Effector memory CD4-positive, alpha-beta T cell (primary cell): ENCODE results near the gene LCK.
"Not testable (repeated sequence)": the region's sequence is repeated elsewhere in the genome, so short reads cannot be mapped to it uniquely, and the experiment has no call there.

Experiments used
- DNase-seq, 3 donors: peaks; one replicate each; pipeline ENCODE4 v3.0.0-alpha.2; 2020
- H3K27ac ChIP-seq: 2 replicates; pipeline ENCODE4 v1.7.0; 2013; ENCODE audit warnings: mild to moderate bottlenecking, low read length, moderate library complexity; ENCODE audit not compliant: insufficient read depth, poor library complexity, severe bottlenecking
- H3K27me3 ChIP-seq: replicated peaks from 2 replicates; pipeline ENCODE4 v1.7.0; 2013; ENCODE audit warnings: mild to moderate bottlenecking, low read length; ENCODE audit not compliant: insufficient read depth, control insufficient read depth, poor library complexity, severe bottlenecking
- H3K36me3 ChIP-seq: 2 replicates; pipeline ENCODE4 v1.7.0; 2013; ENCODE audit warnings: mild to moderate bottlenecking, low read length, moderate library complexity; ENCODE audit not compliant: control insufficient read depth, insufficient read depth
- H3K4me1 ChIP-seq: 2 replicates; pipeline ENCODE4 v1.7.0; 2013; ENCODE audit warnings: low read length, mild to moderate bottlenecking; ENCODE audit not compliant: control insufficient read depth, insufficient read depth, poor library complexity, severe bottlenecking
- H3K4me3 ChIP-seq: 2 replicates; pipeline ENCODE4 v1.7.0; 2013; ENCODE audit warnings: low read length, low read depth, mild to moderate bottlenecking; ENCODE audit not compliant: insufficient read depth, poor library complexity, severe bottlenecking
- H3K9me3 ChIP-seq: 2 replicates; pipeline ENCODE4 v1.7.0; 2013; ENCODE audit warnings: mild to moderate bottlenecking, low read length, moderate library complexity; ENCODE audit not compliant: control insufficient read depth

The LCK gene

GRCh38 chr1:32291708-32292538, 40.9 kb downstream of the LCK start, which contains the start of gene HDAC1:
Gene HDAC1 (plus strand): TSS chr1:32292083. CDS start chr1:32292170, 87 bp downstream.
- Histone ChIP-seq H3K27me3 (no peaks in the 10 kb centered on the region), H3K4me1 (peaks cover 23% of the 10 kb centered on the region), H3K27ac (peak within 1 kb of the TSS; percentile 83), H3K36me3 (no peaks in the 10 kb centered on the region), H3K4me3 (peak within 1 kb of the TSS; percentile 73), H3K9me3 (no peaks in the 10 kb centered on the region)
- DNase-seq = peak; percentile 96 to 97 (median 96)

GRCh38 chr1:32298211-32298610, 47.1 kb downstream of the LCK start:
- not testable (repeated sequence) for DNase-seq, H3K9me3 ChIP-seq, H3K27me3 ChIP-seq, H3K4me1 ChIP-seq, H3K27ac ChIP-seq, H3K4me3 ChIP-seq
- peaks cover 15% of the 10 kb centered on the region for H3K36me3 ChIP-seq

- no peak overlapping the region for H3K27ac ChIP-seq
- no peaks in the 10 kb centered on the region for H3K9me3 ChIP-seq
- no peaks in the 10 kb centered on the region for H3K27me3 ChIP-seq
- peaks cover 3% of the 10 kb centered on the region for H3K4me1 ChIP-seq
- H3K36me3 ChIP-seq = peaks cover 26% of the 10 kb centered on the region
- DNase-seq = no peak
- H3K4me3 ChIP-seq = no peak overlapping the region
These were observed 48.3 kb downstream of the LCK start for GRCh38 chr1:32299327-32299726.

GRCh38 chr1:32303358-32303757, 52.3 kb downstream of the LCK start:
- Histone ChIP-seq H3K27me3 (no peaks in the 10 kb centered on the region), H3K4me1 (no peaks in the 10 kb centered on the region), H3K27ac (no peak overlapping the region), H3K9me3 (no peaks in the 10 kb centered on the region), H3K4me3 (no peak overlapping the region), H3K36me3 (peaks cover 27% of the 10 kb centered on the region)
- no peak for DNase-seq

GRCh38 chr1:32303997-32304622, 53.0 kb downstream of the LCK start:
- Histone ChIP-seq H3K27ac (no peak overlapping the region), H3K27me3 (no peaks in the 10 kb centered on the region), H3K4me1 (peaks cover 4% of the 10 kb centered on the region), H3K4me3 (no peak overlapping the region), H3K36me3 (peaks cover 27% of the 10 kb centered on the region), H3K9me3 (no peaks in the 10 kb centered on the region)
- no peak for DNase-seq

GRCh38 chr1:32305310-32305709, 54.2 kb downstream of the LCK start:
- DNase-seq = no peak
- Histone ChIP-seq H3K9me3 (no peaks in the 10 kb centered on the region), H3K4me1 (peaks cover 5% of the 10 kb centered on the region), H3K27ac (no peak overlapping the region), H3K27me3 (no peaks in the 10 kb centered on the region), H3K36me3 (peaks cover 27% of the 10 kb centered on the region), H3K4me3 (no peak overlapping the region)

GRCh38 chr1:32307324-32307723, 56.3 kb downstream of the LCK start:
- Histone ChIP-seq H3K27ac (no peak overlapping the region), H3K4me1 (peaks cover 5% of the 10 kb centered on the region), H3K4me3 (no peak overlapping the region), H3K36me3 (peaks cover 23% of the 10 kb centered on the region), H3K9me3 (no peaks in the 10 kb centered on the region), H3K27me3 (no peaks in the 10 kb centered on the region)
- no peak for DNase-seq

GRCh38 chr1:32309960-32310359, 58.9 kb downstream of the LCK start:
- no peaks in the 10 kb centered on the region for H3K9me3 ChIP-seq
- H3K4me3 ChIP-seq = no peak overlapping the region
- H3K27ac ChIP-seq = no peak overlapping the region
- H3K27me3 ChIP-seq = no peaks in the 10 kb centered on the region
- peaks cover 5% of the 10 kb centered on the region for H3K4me1 ChIP-seq
- DNase-seq = no peak
- peaks cover 7% of the 10 kb centered on the region for H3K36me3 ChIP-seq

- no peak overlapping the region for H3K27ac ChIP-seq
- no peak overlapping the region for H3K4me3 ChIP-seq
- H3K27me3 ChIP-seq = no peaks in the 10 kb centered on the region
- no peak for DNase-seq
- H3K9me3 ChIP-seq = no peaks in the 10 kb centered on the region
- peaks cover 5% of the 10 kb centered on the region for H3K4me1 ChIP-seq
- H3K36me3 ChIP-seq = peaks cover 10% of the 10 kb centered on the region
These were observed 60.8 kb downstream of the LCK start for GRCh38 chr1:32311709-32312393.

GRCh38 chr1:32316903-32317277, 65.8 kb downstream of the LCK start:
- Histone ChIP-seq H3K27ac (no peak overlapping the region), H3K36me3 (peaks cover 24% of the 10 kb centered on the region), H3K9me3 (no peaks in the 10 kb centered on the region), H3K4me1 (peaks cover 15% of the 10 kb centered on the region), H3K4me3 (no peak overlapping the region), H3K27me3 (no peaks in the 10 kb centered on the region)
- DNase-seq = no peak
